Trophoblast cell (in vitro differentiated cells and primary cell): Measurements from ENCODE around the gene GLRX.

Source experiments
- DNase-seq, 2 donors: peaks; one replicate each; pipeline ENCODE4 v3.0.0-alpha.2; 2016
- H2AFZ ChIP-seq: 2 replicates; pipeline ENCODE4 v1.6.1; 2013; ENCODE audit warnings: low read length, moderate library complexity, mild to moderate bottlenecking; ENCODE audit not compliant: insufficient read depth, poor library complexity
- H2AK5ac ChIP-seq: 2 replicates; pipeline ENCODE4 v1.6.1; 2013; ENCODE audit warnings: mild to moderate bottlenecking, low read length
- H2BK120ac ChIP-seq: 2 replicates; pipeline ENCODE4 v1.6.1; 2013; ENCODE audit warnings: low read length, mild to moderate bottlenecking, moderate library complexity; ENCODE audit not compliant: insufficient read depth, poor library complexity
- H2BK12ac ChIP-seq: 2 replicates; pipeline ENCODE4 v1.6.1; 2013; ENCODE audit warnings: mild to moderate bottlenecking, low read length, moderate library complexity
- H2BK5ac ChIP-seq: 2 replicates; pipeline ENCODE4 v1.6.1; 2013; ENCODE audit warnings: low read length, low read depth, moderate library complexity, mild to moderate bottlenecking; ENCODE audit not compliant: poor library complexity
- H3K14ac ChIP-seq: 2 replicates; pipeline ENCODE4 v1.6.1; 2013; ENCODE audit warnings: mild to moderate bottlenecking, low read length
- H3K18ac ChIP-seq: 2 replicates; pipeline ENCODE4 v1.6.1; 2013; ENCODE audit warnings: mild to moderate bottlenecking, low read length
- H3K23ac ChIP-seq: 2 replicates; pipeline ENCODE4 v1.6.1; 2013; ENCODE audit warnings: low read length
- H3K27ac ChIP-seq: 2 replicates; pipeline ENCODE4 v1.5.1; 2013; ENCODE audit warnings: low read depth, mild to moderate bottlenecking, inconsistent platforms, low read length, moderate library complexity
- H3K27me3 ChIP-seq: 2 replicates; pipeline ENCODE4 v1.6.1; 2013; ENCODE audit warnings: inconsistent platforms, mild to moderate bottlenecking, low read length, moderate library complexity; ENCODE audit not compliant: insufficient read depth
- H3K36me3 ChIP-seq, 2 experiments: 1 replicate in 1 of 2; 2 replicates in 1 of 2; pipeline ENCODE4 v1.6.1; 2013; ENCODE audit warnings: low read length in 2 of 2, mild to moderate bottlenecking in 2 of 2, moderate library complexity in 1 of 2; ENCODE audit not compliant: insufficient read depth in 2 of 2, control insufficient read depth in 1 of 2
- H3K4ac ChIP-seq: 2 replicates; pipeline ENCODE4 v1.6.1; 2013; ENCODE audit warnings: low read depth, mild to moderate bottlenecking, low read length, moderate library complexity
- H3K4me1 ChIP-seq, 2 experiments: 1 replicate in 1 of 2; 2 replicates in 1 of 2; pipeline ENCODE4 v1.6.1; 2013; ENCODE audit warnings: low read length in 2 of 2, mild to moderate bottlenecking in 2 of 2, moderate library complexity in 1 of 2; ENCODE audit not compliant: insufficient read depth in 2 of 2, control insufficient read depth in 1 of 2
- H3K4me2 ChIP-seq: 2 replicates; pipeline ENCODE4 v1.6.1; 2013; ENCODE audit warnings: inconsistent platforms, mild to moderate bottlenecking, low read length, moderate library complexity
- H3K4me3 ChIP-seq: 2 replicates; pipeline ENCODE4 v1.5.1; 2013; ENCODE audit warnings: mild to moderate bottlenecking, low read depth, low read length, inconsistent platforms
- H3K79me1 ChIP-seq: one replicate; pipeline ENCODE4 v1.6.1; 2013; ENCODE audit warnings: low read length
- H3K79me2 ChIP-seq: 2 replicates; pipeline ENCODE4 v1.6.1; 2013; ENCODE audit warnings: low read length, mild to moderate bottlenecking; ENCODE audit not compliant: control insufficient read depth, insufficient read depth, poor library complexity
- H3K9ac ChIP-seq: 2 replicates; pipeline ENCODE4 v1.6.1; 2013; ENCODE audit warnings: mild to moderate bottlenecking, low read length
- H3K9me3 ChIP-seq: 2 replicates; pipeline ENCODE4 v1.6.1; 2013; ENCODE audit warnings: low read depth, mild to moderate bottlenecking, control low read depth, inconsistent platforms, low read length; ENCODE audit not compliant: insufficient read depth
- H4K12ac ChIP-seq: 2 replicates; pipeline ENCODE4 v1.6.1; 2013; ENCODE audit warnings: low read depth, mild to moderate bottlenecking, low read length, moderate library complexity
- H4K8ac ChIP-seq: 2 replicates; pipeline ENCODE4 v1.6.1; 2013; ENCODE audit warnings: low read depth, mild to moderate bottlenecking, low read length, moderate library complexity
- H4K91ac ChIP-seq: one replicate; pipeline ENCODE4 v1.6.1; 2013; ENCODE audit warnings: low read depth, mild to moderate bottlenecking, low read length, moderate library complexity
- WGBS: extraction: QIAGEN DNeasy Blood & Tissue Kit; methylation state at CpG from one replicate; pipeline ENCODE4 v1.1.7; 2013; ENCODE audit warnings: missing lambda C conversion rate; ENCODE audit not compliant: insufficient read length, insufficient coverage; ENCODE audit errors: extremely low coverage; 5-methylcytosine and 5-hydroxymethylcytosine counted together

The GLRX gene

DNA sequence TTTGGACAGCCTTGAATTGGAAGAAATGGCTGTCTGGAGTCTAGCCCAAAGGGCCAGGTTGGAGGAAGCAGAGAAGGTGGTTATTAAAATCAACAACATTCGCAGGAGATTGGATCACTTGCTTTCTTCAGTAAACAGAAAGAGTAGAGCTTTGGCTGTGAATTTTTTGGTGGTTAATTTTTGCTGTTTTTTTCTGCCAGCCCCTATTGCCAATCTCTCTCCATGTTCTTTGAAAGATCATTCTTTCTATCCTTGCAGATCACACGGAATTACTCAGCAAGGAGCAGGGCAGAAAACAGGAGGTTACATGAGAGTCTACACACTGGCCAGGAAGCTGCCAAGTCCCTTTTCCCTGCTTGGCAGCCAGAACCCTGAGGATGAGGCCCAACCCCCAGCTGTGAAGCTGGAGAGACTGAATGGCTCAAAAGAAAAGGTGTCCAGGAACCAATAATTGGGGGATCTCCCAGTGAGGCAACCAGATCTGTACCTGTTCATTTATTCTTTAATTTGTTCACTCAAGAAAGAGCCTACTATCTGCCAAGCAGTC, 13.0 kb downstream of the GLRX start:
- H3K27ac ChIP-seq: no peak overlapping the region
- H3K23ac ChIP-seq: no peak overlapping the region
- H3K9me3 ChIP-seq: no peaks in the 10 kb centered on the region
- no peak overlapping the region for H2AFZ ChIP-seq
- H3K18ac ChIP-seq: no peak overlapping the region
- H2BK12ac ChIP-seq: peak overlapping the region; percentile 3
- no CpG with 5 or more reads among the region's 2 CpGs for WGBS
- no peak overlapping the region for H4K8ac ChIP-seq
- H3K79me1 ChIP-seq: peaks cover 7% of the 10 kb centered on the region
- H3K4me1 ChIP-seq: peaks cover 18 to 19% of the 10 kb centered on the region in 2 experiments
- H3K4me3 ChIP-seq: no peak overlapping the region
- no peak overlapping the region for H3K9ac ChIP-seq
- H3K4ac ChIP-seq: no peak overlapping the region
- H2AK5ac ChIP-seq: no peak overlapping the region
- peak overlapping the region; percentile 32 for H4K91ac ChIP-seq
- H3K14ac ChIP-seq: no peak overlapping the region
- peaks cover 1% of the 10 kb centered on the region for H3K79me2 ChIP-seq
- no peaks in the 10 kb centered on the region for H3K27me3 ChIP-seq
- DNase-seq: no peak
- H3K4me2 ChIP-seq: no peak overlapping the region
- no peak overlapping the region for H2BK5ac ChIP-seq
- no peak overlapping the region for H4K12ac ChIP-seq
- H2BK120ac ChIP-seq: no peak overlapping the region
- peaks cover 0 to 4% of the 10 kb centered on the region in 2 experiments for H3K36me3 ChIP-seq

DNA sequence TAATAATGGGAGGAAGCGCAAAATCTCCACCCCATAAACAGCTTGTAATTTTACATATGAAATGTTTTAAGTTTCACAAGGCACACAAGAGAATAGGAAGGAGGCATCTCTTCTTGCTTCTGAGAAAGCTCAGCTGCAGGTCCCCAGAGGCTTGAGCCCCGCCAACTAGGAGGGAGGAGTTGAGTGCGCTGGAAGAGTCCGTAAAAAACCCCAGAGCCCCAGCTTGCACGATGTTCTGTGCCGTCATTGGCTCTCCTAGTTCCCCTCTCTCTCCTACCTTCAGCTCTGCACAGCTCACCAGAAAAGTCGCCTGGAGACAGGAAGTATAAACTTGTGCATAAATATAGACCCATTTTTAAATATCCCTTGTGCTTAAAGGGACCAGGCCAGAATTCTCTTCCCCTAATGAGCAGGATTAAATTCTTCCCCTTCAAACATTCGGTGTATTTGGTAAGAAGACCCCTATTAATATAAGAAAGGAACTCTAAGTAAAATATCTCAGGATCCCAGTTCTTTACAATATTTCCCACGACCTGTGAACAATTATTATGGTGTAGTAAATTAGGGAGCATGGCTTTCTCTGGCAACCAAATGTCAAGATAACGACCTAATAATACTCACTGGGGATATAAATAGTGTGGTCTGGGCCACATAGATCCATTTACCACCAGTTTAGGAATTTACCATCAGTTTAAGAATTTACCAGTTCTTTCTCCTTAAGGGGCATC, 13.7 kb downstream of the GLRX start:
- Histone ChIP-seq H4K12ac (no peak overlapping the region), H3K27ac (no peak overlapping the region), H3K79me2 (peaks cover 1% of the 10 kb centered on the region), H3K27me3 (no peaks in the 10 kb centered on the region), H3K79me1 (peaks cover 7% of the 10 kb centered on the region), H2BK120ac (no peak overlapping the region), H3K9me3 (no peaks in the 10 kb centered on the region), H3K4me1 (peaks cover 19% of the 10 kb centered on the region in 2 experiments), H4K91ac (no peak overlapping the region), H3K4me2 (no peak overlapping the region), H2BK12ac (no peak overlapping the region), H3K36me3 (no peaks in the 10 kb centered on the region), H4K8ac (no peak overlapping the region), H3K23ac (no peak overlapping the region), H3K4ac (no peak overlapping the region), H2AFZ (no peak overlapping the region), H3K18ac (no peak overlapping the region), H3K14ac (no peak overlapping the region), H2AK5ac (no peak overlapping the region), H3K9ac (no peak overlapping the region), H3K4me3 (no peak overlapping the region), H2BK5ac (no peak overlapping the region)
- peak in 1 of 2 donors; percentile 33 for DNase-seq
- WGBS: no CpG with 5 or more reads among the region's 10 CpGs

DNA sequence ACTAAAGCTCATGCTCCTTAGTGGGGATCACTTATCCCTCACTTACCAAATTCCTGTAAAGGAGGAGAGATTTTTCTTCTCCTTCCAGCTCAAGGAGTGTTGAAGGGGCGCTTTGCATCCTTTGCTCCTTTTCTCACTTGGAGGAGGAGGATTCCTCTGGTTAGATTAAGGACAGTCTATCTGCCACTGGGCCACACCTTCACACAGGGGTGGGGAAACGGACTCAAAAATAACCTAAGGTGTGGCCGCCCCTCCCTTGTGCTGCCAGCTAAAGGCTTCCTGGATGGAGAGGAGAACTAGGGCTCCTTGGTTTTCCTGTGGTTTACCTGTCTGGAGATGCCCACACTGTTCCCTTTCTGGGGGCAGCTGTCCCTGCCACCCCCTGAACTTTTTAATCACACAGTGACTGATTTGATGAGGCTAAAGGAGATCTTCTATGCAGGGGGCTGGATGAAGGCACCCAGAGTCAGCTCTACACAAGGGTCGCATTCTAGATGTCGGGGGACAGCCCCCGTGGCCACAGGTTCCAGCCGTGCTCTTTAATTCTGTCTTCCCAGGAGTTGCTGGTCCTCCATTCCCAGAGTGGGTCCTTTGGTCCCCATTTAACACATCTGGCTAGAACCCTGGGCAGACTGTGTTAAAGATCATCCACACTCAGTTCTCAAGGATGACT, 14.4 kb downstream of the GLRX start:
- Histone ChIP-seq H2BK120ac (no peak overlapping the region), H2AK5ac (no peak overlapping the region), H3K9me3 (no peaks in the 10 kb centered on the region), H3K9ac (no peak overlapping the region), H3K14ac (no peak overlapping the region), H3K36me3 (no peaks in the 10 kb centered on the region), H3K27ac (no peak overlapping the region), H4K91ac (peak overlapping the region; percentile 1), H3K4me2 (no peak overlapping the region), H3K27me3 (no peaks in the 10 kb centered on the region), H4K12ac (no peak overlapping the region), H2AFZ (no peak overlapping the region), H3K18ac (no peak overlapping the region), H3K79me1 (peaks cover 7% of the 10 kb centered on the region), H3K23ac (no peak overlapping the region), H3K4me3 (no peak overlapping the region), H3K4ac (no peak overlapping the region), H3K4me1 (peaks cover 22 to 26% of the 10 kb centered on the region in 2 experiments), H2BK12ac (peak overlapping the region; percentile 30), H3K79me2 (peaks cover 1% of the 10 kb centered on the region), H4K8ac (no peak overlapping the region), H2BK5ac (no peak overlapping the region)
- DNase-seq: no peak
- no CpG with 5 or more reads among the region's 7 CpGs for WGBS

DNA sequence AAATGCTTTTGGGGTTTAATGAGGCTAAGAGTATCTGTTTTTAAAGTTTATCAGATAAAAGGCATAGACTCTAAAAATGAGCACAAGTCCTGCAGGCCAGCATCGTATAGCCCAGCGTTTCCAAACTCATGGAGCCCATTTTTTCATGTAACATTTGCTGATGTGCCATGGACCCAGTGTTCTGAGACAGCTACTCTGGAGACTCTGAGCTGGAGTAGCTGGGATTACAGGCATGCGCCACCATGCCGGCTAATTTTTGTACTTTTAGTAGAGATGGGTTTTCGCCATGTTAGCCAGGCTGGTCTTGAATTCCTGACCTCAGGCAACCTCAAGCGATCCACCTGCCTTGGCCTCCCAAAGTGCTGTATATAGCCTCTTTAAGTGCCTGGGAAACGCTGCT, 15.8 kb downstream of the GLRX start:
- H3K14ac ChIP-seq: no peak overlapping the region

More for the DNA sequence above, 15.8 kb downstream of the GLRX start:
- Histone ChIP-seq H2BK5ac (no peak overlapping the region), H3K9ac (no peak overlapping the region), H3K4me1 (peaks cover 20 to 24% of the 10 kb centered on the region in 2 experiments), H3K79me2 (peaks cover 1% of the 10 kb centered on the region), H2AK5ac (no peak overlapping the region), H3K9me3 (no peaks in the 10 kb centered on the region), H2BK12ac (no peak overlapping the region), H3K4me2 (no peak overlapping the region), H3K27ac (no peak overlapping the region), H3K27me3 (no peaks in the 10 kb centered on the region), H3K23ac (no peak overlapping the region), H3K36me3 (no peaks in the 10 kb centered on the region), H4K91ac (no peak overlapping the region), H4K12ac (no peak overlapping the region), H3K79me1 (peaks cover 8% of the 10 kb centered on the region), H2BK120ac (no peak overlapping the region), H2AFZ (no peak overlapping the region), H4K8ac (no peak overlapping the region), H3K4me3 (no peak overlapping the region), H3K18ac (no peak overlapping the region), H3K4ac (no peak overlapping the region)
- WGBS: no CpG with 5 or more reads among the region's 7 CpGs
- no peak for DNase-seq
